GM10266 (cell line): ENCODE data around the gene NR6A1.

ENCODE experiments used
- DNase-seq: peaks from one replicate; pipeline ENCODE4 v3.0.0; 2012; ENCODE audit errors: extremely low spot score
- TF ChIP-seq, protein P1 (sequence below): IDR thresholded peaks from 2 replicates; pipeline ENCODE4 v1.5.1; 2012; ENCODE audit warnings: mild to moderate bottlenecking, low read depth; ENCODE audit not compliant: control insufficient read depth, insufficient read depth; ENCODE audit errors: missing control alignments

NR6A1 gene

DNA sequence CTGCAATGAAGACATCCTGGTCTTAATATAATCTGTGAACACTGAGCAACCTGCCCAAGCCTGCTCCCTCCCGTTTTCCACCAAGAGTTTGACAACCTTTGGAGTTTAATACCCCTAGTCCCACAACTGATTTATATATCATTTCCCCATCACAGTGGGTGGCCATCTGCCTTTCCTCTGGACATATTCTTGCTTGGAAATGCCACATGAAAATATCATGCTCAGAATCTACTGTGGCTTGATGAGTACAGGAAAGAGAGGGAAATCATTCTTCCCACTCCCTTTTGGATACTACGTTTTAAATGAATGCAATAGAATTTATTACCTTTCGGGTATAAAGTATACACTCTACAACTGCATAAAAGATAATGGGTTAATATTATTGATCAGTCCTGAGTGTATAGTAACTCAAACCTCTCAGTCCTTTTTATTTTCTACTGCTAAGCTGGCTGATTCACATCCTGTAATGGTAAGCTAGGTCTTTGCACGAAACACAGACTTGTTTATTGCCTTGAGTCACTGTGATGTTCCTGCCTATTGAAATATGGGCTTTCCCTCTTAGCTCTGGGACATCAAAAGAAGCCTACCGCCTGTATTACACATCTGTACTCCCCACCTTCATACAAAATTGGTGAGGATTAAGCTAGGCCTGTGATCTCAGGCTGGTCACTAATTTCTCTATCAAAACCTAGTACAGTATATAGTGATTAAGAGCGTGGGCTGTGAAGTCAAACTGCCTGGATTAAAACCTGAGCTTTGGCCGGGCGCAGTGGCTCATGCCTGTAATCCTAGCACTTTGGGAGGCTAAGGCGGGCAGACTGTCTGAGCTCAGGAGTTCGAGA, 196.4 kb downstream of the NR6A1 start:
- no peak for DNase-seq
- TF ChIP-seq, protein P1, sequence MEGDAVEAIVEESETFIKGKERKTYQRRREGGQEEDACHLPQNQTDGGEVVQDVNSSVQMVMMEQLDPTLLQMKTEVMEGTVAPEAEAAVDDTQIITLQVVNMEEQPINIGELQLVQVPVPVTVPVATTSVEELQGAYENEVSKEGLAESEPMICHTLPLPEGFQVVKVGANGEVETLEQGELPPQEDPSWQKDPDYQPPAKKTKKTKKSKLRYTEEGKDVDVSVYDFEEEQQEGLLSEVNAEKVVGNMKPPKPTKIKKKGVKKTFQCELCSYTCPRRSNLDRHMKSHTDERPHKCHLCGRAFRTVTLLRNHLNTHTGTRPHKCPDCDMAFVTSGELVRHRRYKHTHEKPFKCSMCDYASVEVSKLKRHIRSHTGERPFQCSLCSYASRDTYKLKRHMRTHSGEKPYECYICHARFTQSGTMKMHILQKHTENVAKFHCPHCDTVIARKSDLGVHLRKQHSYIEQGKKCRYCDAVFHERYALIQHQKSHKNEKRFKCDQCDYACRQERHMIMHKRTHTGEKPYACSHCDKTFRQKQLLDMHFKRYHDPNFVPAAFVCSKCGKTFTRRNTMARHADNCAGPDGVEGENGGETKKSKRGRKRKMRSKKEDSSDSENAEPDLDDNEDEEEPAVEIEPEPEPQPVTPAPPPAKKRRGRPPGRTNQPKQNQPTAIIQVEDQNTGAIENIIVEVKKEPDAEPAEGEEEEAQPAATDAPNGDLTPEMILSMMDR: no peak

DNA sequence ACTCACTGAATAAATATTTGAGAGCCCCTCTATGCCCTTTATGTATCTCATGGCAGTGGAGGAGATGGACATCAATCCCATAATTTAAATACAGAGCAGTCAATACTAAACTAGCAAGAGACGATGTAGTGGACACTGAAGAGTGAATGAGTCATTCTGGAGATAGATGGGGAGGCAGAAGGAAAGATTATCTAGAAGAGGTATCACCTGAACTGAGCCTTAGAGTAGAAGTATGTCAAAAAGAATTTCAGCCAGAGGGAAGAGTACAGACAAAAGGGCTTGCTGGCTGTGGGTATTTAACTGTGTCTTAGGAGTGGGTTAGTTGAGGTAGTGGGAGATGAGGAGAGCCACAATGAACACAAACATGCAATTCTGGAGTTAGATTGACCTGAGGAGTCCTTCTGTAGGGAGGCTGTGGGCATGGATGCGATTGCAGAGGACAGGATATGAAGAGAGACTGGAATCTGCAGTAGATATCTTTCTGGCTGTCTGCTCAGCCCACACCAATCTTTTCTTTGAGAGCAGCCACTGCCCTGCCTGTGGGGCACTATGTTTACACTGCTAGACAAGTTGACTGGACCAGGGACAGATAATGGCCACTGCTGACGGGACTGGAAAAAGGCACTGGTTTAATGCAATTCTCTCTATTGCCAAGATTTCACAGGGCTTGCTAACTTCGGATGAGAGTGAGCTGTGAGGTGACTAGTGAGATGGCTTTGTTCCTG, 200.0 kb downstream of the NR6A1 start:
- TF ChIP-seq, protein P1: no peak
- no peak for DNase-seq

DNA sequence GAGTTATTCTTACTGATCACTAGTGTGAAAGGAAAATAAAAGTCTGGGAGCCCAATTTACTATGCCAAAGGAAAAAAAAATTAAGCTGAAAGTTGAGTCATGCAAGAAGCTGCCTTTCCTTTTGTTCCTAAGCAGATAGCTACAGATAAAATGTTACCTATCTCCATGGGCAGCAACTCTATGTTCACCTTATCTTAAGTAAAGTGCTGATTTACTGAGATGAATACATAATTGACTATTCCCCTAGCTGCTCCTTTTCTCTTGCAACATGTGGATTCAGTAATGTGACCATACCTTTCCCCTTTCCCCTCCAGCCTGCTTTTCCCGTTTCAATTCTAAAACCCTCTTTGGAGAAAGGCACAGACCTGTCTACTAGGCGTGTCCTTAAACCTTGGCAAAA, 201.2 kb downstream of the NR6A1 start:
- DNase-seq: no peak

DNA sequence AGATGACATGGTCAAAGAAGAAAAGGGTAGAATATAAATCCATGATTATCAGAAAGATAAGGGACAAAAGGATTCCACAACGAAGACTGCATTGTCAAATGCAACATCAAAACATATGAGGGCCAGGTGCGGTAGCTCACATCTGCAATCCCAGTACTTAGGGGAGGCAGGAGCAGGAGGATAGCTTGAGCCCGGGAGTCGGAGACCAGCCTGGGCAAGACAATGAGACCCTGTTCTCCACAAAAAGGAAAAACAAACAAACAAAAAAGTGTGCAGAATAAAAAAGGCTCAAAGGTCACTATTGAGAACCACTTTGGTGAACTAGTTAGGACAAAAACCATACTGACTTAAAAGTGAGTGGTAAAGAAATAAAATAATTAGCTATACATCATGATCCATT, 203.7 kb downstream of the NR6A1 start:
- DNase-seq: no peak
- TF ChIP-seq, protein P1: no peak

More for the DNA sequence above, 201.2 kb downstream of the NR6A1 start:
- TF ChIP-seq, protein P1: no peak

DNA sequence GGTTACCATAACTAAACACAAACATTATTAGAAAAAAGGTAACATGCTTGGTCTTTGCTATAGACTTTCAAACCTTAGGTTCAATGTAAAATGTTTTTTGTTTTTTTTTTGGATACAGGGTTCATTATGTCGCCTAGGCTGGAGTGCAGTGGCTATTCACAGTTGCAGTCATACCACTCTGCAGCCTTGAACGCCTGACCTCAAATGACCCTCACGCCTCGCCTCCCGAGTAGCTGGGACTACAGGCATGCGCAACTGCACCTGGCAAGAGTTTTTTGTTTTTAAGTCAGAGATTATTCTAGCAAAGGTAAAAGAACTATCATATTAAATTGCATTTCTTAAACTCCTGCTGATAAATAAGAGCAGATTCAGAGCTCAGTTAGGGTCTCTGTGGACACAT, 208.8 kb downstream of the NR6A1 start:
- TF ChIP-seq, protein P1: no peak
- no peak for DNase-seq

DNA sequence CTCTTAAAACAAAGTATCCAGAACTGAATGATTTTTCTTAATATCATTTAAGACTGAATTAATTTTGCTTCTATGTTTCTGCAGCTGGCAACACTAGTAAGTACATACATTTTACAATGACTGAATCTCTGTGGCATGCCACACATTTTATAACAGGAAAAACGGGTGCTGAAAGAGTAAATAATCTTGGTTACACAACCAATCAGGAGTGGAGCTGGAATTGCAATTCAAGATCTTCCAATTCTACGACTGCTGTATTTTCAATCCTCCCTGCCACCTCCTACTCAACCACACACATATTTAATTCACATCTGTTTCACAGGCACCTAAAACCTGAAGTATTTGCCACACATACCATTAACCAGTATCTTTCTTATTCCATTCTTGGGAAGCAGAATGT, 211.2 kb downstream of the NR6A1 start:
- no peak for DNase-seq

More for the DNA sequence above, 211.2 kb downstream of the NR6A1 start:
- TF ChIP-seq, protein P1: no peak
